GM21786 (cell line): ENCODE measurements around the gene KCP.

ENCODE experiments used
- ATAC-seq: cut with Tn5 transposase; IDR thresholded peaks from one replicate; pipeline ENCODE4 v1.9.1; 2021; ENCODE audit not compliant: unreplicated experiment

Gene KCP

DNA sequence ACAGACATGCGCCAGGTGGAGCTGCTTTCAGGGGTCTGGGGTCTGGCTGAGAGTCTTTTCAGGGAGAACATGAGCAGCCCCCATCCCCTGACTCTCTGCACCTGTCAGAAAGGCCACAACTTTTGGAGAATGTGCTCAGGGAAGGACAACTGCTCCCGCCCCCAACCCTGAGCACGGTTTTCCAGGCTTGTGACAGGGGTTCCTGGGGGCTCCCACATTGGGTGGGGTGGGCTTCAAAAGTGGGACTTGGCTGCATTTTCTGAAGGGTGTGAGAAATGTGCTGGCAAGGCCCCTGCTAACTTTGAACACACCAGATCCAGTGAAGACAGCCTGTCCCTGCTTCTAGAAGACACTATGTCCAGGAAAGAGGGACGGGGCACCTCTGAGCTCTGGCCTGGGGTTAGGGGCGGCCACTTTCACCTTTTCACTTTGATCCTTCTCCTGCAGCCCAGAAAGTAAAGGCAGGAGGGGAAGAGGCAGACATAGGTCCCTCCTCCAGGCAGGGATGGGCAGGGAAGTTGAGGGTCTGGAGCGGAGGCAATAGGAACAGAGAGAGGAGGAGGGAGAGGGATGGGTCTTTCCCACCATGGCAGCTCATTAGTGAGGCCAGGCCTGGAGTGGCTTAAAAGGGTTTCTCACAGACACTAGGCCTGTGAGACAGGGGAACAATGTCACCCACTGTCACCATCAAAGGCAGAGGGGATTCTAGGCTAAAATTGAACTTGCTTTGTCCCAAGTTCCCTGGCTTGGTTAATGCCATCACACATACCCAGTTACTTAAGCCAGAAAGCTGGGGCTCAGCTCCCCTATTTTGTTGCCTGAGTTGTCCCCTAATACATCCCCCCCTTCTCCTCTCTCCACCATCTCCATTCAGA is 1.5 kb downstream of the KCP start:
- no peak for ATAC-seq

DNA sequence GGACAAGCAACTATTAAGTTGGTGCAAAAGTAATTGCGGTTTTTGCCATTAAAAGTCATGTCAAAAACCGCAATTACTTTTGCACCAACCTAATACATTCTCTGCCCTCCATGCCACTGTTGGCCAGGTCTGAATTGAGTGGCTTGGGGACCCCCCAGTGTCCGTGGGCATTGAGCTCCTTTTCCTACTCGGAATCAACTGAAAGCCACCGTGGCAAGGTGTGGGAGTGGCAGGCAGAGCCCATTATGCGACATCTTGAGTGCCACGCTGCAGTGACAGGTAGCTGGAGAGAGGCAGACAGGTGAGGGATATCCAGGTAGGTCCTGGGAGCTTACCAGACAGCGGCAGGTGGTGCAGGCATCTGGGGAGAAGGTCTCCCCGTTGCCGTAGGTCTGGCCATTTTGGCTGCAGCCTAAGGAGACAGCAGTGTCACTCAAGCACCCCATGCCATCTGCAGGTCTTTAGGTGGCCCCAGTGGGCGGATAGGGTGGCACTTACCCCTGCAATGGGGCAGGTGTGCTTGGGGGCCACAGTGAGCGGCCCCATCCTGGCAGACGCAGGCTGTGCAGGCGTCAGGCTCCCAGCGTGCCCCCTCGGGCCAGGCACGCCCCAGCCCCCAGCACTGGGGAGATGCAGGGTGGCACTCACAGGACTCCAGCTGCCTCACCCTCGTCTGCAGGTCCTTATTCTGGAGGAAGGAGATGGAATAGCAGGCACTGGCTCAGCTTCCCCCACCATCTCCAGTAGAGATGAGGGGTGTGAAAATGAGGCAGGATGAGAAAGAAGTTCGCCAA is 3.5 kb downstream of the KCP start:
- ATAC-seq: no peak

DNA sequence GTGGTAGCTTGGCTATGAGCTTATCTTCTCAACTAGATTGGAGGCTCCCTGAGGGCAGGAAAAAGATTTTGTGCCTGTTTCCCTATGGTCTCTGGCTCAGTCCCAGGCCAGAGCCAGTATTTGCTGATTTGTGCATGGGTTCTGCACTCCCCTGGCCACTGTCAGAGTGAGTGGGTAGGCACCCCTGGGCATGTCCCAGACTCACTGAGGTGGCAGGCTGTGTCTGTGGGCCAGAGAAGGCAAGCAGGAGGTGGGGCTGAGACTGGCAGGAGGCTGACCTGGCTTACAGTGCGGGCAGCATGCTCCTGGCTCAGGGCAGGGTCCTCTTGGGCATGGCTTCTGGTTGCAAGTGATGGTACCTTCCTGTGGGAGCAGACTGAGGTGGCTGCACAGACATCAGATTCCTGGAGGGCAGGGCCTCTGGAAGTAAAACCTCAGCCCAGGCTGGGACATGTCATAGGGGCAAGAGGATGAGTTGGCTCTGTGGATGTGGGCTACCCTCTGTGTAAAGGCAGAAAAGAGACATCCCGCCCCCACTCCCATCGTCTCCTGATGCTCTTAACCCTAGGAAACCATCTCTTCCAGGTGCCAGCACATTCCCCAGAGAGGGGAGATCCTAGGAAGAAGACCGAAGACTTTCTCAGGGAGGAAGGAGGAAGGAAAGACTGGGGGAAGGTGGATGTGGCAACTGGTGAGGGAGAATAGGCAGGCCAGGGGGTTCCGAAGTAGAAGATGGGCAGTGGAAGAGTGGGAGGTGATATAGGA is 4.3 kb downstream of the KCP start:
- ATAC-seq: no peak

DNA sequence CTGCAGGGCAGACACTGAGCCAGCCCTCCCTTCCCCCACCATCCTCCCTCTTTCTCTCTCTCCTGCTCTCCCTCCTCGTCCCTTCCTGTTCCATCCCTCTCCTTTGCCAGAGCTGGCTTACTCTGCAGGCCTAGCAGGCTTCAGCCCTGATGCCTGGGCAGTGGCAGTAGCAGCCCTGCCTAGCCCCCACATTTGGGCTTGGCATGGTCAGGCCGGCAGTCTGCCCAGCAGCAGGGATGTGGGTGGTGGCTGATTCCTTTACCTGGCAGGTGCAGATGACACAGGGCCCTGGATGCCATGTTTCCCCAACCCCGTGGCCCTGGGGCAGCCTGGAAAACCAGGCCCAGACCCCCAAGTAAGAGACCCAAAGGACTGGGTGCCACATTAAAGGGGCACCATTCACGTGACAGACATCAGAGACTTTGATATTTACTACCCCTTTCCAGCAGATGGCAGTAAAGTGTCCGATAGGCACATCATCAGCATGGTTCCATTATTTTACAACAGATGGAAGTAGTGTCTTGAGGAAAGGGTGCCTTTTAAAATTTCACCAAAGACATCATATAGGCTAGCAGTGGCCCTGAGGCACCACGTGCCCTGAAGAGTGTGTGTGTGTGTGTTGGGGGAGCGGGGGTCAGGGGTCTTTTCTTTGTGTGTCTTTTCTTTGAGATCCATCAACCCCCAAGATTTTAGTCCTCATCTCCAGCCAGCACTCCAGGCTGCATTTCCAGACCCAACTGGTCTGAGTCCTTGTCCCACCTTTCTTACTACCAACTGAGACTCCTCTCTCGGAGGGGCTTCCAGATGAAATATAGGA is 5.9 kb downstream of the KCP start:
- ATAC-seq: peak; percentile 50

DNA sequence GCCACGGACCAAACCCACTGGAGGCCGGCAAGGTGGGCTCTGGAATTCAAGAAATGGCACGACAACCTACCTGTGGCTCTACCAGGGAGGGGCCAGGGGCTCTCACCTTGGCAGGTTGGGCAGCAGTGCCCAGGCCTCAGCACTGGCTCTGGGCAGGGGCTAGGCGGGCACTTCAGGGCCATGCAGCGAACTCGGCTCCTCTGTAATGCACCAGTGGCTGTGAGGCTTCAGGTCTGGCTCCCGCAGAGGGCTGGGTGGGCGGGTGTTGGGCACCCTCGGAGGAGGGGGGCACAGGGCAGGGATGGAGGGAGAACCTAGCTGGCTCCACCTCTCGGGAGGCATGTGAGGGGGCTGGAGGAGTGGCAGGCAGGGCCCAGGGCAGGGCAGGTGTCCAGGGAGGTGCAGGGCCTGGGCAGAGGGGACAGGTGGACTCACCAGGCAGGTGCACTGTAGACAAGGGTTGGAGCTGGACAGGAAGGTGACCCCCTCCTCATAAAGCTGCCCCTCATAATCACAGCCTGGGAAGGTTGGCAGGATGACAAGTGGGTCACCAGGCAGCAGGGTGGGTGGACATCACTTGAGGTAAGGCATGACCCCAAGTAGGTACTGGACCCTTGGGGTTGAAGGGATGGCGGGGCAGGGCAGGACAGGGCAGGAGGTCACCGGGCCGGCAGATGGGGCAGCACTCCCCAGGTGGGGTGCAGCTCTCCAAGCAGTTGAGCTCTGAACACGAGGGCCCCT is 6.7 kb downstream of the KCP start:
- no peak for ATAC-seq

DNA sequence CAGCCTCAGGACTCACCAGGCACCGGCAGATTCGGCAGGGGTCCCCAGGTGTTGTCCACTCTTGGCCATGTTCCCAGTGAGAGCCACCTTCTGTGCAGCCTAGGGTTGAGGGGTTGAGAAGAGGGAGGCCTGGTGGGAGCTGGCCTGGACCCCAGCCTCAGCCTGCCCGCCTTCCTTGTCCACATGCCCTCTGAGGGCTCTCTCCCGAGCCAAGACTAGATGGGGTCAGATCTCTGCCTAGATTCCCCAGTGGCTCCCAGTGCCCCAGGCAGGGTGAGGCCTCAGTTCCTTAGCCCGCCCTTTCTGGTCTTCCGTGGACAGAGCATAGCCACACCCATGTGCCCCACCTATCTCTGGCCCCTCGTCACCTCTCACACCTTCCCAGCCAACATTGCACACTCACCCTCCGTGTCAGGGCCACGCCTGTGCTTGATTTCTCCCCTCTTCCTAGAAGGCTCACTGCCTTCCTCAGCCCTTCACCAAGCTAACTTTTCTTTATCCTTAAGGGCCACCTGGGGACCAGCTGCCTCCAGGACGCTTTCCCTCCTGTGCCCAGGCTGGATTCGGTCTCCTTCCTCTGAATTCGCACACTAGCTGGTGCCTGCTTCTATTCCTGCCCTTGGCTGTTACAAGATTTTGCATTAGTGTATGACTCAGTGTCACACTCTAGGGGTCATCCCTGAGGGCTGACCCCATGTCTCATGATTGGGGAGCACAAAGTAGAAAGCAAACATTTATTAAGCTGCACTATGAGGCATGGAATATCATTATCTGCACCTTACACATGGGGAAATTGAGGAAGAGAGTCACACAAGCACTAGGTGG is 7.5 kb downstream of the KCP start:
- ATAC-seq: no peak

DNA sequence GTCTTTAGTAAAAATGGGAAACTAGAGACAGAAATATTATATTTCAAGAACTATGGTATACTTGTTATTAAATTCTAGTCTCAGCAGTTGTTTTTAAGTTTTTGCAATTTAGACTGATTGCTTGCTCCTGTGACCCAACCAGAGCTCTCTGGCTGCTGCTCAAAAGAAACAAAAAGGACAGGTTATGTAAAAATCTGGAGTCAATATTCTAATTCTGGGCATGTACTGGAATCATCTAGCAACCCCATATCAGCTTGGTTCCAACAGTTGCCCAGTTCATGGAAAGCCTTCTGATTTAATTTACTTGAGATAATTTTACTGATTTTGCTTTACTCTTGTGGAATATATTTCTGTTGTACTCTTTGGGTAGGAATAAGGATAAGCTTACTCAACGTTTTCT is 10.3 kb downstream of the KCP start:
- ATAC-seq: no peak

DNA sequence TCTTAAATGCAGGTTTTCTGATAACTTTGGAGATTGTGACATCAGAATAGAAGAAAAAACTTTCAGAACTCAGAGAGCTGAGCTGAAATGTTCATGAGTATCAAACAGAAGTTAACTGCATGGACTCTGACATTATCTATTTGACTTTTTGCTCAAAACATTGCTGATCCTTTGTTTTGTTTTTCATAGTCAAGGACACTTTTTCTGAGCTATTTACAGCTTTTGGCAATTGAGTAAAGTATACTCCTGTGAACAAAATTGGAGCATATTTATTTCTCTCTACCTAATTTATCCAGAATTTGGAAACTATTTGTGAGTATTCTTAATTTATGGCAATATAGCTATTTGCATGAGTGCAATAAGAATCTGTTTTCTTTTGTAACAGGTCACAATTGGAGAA is 11.1 kb downstream of the KCP start:
- ATAC-seq: no peak

DNA sequence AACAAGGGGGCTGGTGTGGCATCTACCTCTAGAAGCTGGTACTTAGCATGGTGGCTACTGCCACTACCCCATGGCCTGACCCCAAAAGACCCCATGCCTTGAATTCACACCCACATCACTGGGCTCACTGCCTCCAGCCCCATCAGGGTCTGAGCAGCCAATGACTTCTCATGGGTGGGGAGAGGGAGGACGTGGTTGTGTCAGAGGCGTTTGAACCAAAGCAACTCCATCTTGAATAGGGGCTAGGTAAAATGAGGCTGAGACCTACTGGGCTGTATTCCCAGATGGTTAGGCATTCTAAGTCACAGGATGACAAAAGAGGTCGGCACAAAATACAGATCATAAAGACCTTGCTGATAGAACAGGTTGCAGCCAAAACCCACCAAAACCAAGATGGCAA is 15.2 kb downstream of the KCP start:
- no peak for ATAC-seq

DNA sequence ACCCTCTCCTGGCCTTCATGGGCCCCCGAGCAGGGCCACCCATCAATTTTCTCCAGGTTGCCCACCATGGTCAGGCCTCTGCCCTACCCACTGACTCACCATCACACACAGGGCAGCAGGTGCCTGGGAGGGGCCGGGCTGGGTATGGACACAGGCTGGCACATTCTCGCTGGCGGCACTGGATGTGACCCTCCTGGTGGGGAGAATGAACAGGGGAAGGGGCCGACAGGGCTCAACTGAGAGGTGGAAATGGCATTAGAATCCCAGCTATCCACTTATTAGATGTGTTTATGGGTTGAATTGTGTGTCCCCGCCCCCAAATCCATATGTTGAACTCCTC is 16.4 kb downstream of the KCP start:
- ATAC-seq: no peak

DNA sequence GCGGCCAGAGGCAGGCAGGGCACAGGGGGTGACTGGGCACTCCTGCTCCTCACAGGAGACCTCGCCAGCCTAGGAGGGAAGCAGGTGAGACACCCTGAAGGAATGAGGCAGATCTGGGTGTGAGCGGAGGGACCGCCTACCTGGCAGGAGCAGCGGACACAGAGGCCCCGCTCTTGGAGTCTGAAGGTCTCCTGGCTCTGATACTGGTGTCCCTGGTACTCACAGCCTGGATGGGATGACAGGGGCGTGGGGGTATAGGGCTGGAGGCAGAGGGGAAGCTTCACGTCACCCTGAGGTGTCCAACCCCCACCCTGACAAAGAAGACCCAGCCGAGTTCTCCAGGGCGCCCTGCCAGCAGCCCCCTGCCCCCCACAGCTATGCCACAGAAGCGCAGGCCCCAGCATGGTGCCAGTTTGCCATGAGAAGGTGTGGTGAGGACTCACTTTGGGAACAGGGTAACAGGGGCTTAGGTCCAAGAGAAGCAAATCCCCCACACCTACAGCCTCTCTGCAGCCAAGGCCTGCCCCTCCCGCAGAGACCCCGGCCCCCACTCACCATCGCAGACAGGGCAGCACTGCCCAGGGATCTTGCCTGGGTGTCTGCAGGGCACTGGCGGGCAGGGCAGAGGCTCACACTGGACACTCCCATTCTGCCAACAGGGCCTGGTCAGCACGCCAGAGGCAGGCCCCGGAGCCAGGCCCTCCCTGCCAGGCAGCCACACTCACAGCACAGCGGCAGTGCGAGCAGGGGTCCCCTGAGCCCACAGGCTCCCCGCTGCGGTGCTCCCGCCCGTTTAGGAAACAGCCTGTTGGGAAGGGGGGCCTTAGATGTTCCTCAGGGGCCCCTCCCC is 17.0 kb downstream of the KCP start:
- ATAC-seq: no peak

DNA sequence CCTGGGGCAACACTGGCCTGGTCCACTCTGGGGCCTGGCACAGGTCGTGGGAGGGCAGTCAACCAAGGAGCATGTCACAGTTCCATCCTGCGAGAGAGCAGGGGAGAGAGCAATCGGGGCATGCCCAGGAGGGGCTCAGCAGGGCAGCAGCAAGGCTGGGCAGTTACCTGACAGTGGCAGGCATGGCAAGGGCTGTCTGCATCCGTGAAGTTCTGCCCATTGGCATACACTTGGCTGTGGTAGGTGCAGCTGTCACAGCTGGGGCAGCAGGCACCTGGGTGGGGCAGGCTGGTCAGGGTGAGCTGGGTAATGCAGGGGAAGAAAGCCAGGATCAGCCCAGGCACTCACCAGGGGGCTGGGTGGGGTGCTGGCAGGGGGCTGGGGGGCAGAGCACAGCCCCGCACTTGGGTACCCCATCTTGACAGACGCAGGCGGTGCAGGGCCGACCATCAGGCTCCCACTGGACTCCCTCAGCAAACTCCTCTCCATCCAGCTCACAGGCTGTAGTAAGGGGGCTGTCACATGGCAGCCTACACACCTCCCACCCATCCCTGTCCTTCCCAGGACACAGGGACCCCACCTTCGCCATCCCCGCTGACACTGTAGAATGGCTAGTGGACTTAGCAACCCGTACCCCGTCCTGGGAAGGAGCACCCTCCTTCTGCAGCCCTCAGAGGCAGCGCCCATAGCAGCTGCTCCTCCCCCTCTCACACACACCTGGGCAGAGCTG is 17.8 kb downstream of the KCP start:
- ATAC-seq: no peak

DNA sequence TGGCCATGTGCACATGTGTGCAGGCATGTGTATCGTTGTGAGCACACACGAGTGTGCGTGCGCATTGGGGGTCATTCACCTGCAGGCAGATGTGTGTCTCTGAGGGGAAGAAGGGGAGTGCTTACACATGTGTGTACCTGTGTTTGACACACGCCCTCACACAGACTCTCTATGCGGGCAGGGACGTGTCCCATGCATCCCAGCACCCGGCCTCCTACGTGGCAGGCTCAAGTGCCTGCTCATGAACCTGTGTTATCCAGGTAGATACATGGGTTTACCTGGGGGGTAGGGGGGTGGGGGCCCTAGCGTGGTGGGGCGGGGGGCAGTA is 18.6 kb downstream of the KCP start:
- ATAC-seq: no peak

DNA sequence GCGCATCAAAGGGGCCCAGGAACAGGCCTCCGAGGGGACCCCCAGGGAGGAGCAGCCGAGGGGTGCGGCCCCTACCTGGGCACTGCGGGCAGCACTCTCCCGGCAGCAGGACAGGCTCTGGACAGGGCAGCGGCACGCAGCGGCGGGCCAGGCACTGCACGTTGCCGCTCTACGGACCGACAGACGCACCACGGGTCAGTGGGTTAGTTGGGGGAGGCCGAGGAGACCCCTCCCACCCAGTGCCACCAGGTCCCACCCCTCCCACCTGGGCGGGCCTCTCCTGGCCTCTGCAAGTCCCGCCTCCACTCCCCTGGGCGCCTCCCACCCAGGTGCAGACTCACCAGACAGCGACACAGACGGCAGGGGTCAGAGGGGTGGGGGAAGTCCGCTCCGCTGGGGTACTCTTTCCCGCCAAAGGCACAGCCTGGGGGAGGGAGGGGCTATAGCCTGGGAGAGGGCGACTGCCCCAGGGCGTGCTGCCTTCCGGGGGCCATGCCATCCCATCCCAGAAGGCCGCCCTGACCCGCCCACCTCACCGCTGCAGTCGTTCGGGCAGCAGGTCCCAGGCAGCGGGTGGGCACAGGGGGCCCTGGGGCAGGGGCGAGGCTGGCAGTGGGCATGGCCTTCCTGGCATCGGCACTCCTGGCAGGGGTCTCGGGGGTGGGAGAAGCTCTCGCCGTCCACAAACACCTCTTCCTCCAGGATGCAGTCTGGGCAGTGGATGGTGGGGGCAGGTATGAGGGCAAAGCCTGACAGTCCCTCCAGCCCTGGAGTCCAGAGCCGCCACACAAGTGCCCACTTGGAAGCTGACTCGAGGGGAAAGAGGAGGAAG is 19.2 kb downstream of the KCP start:
- no peak for ATAC-seq

DNA sequence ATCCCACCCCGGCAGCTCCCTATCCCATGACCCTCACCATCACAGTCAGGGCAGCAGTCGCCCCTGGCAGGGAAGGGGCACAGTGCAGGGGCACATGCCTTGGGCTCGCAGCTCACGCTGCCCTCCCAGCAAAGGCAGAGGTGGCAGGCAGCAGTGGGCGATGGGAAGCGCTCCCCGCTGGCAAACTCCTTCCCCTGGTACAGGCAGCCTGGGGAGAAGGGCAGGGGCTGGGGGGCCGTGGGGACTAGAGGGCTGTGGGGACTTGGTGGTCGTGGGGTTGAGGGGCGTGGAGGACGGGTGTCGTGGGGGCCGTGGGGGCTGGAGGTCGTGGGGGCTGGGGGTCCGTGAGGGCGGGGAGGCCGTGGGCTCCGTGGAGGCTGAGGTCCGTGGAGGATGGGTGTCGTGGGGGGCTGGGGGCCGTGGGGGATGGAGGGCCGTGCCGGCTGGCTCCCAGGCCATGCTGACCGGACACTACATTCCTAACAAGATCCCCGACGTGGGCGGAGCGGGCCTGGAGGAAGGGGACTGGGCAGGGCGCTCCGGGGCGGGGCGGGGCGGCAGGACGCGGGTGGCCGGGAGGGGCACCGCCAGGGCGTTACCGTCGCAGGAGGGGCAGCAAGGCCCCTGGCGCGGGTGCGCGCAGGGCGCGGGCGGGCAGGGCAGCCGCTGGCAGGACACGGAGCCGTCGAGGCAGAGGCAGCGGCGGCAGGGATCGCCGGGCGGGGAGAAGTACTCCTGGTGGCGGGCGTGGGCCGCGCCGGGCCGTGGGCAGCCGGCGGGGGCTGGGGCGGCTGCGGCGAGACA is 20.0 kb downstream of the KCP start:
- ATAC-seq: no peak

DNA sequence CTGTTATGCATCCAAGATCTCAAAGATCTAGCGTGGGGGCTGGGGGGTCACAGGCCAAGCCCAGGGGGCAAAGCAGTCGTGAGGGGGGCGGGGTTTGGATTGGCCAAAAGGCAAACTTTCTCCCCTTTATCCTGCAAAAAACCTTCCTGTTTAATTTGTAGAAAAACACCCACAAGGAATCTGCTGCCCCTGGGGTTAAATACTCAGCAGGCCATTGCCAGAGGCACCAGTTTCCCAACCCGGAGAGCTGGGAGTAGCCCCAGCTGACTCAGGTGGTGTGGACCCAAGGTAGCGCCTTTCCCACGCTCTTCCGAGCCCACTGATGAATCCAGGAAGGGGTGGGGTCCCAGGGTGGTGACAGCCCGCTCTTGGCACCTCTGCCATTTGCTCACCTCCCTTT is 21.4 kb downstream of the KCP start:
- ATAC-seq: no peak
